Measurements from ENCODE around the gene GRIN2C. TPM values are rescaled to one million over a fixed set of nuclear protein-coding genes. Genes with fewer than 3 reads are reported as not detected.
"Not testable (repeated sequence)": the region's sequence is repeated elsewhere in the genome, so short reads cannot be mapped to it uniquely, and the experiment has no call there.

The GRIN2C gene
- total RNA-seq, 2 donors from 2014 or later = 0.65 to 1.2 TPM

DNA sequence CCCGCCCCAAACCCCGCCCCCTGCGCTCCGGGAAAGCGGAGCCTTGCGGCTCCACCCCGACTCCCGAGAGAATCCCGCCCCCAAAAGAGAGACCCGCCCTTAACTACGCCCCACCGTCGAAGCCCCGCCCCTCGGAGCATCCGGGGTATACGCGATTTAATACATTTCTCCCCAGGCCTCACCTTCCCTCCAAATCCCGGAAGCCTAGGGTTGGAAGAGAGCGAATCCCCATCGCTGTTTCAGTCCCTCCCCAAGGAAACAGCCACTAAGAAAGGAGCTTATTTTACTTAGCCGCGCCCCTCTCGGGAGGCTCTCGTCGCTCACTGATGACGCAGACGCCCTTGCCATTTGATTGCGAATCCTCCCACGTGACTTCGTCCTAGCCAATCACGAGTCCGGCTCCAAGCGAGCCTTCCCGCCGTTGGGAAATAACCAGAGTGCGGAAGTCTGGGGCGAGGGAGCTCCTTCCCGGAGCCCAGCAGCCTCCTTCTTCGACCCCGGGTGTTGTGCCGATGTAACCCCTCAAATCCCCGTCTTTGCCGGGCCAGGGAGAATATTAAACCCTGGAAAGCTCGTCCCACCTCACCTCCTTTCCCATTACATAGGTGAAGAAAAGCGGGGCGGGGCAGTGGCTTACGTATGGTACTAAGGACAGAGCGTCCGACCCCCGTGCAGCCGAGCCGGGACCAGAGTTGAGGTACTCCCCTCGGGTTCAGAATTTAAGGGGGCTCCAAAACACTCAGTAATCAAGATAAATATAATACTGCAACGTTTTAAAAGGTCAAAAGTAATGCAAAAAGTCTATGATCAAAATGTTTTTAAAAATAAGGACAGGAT, 13.6 kb upstream of the GRIN2C start:
- peak overlapping the region; percentile 91 for H3K4me3 Mint-ChIP-seq
- peak; percentile 95 for ATAC-seq (replicated peaks)
- H3K27me3 Mint-ChIP-seq = no peaks in the 10 kb centered on the region
- H3K9me3 Mint-ChIP-seq = no peaks in the 10 kb centered on the region
- peak overlapping the region; percentile 88 for H3K27ac Mint-ChIP-seq
- peaks cover 16% of the 10 kb centered on the region for H3K4me1 Mint-ChIP-seq
- peaks cover 26% of the 10 kb centered on the region for H3K36me3 Mint-ChIP-seq (ENCODE audit: low read depth)

DNA sequence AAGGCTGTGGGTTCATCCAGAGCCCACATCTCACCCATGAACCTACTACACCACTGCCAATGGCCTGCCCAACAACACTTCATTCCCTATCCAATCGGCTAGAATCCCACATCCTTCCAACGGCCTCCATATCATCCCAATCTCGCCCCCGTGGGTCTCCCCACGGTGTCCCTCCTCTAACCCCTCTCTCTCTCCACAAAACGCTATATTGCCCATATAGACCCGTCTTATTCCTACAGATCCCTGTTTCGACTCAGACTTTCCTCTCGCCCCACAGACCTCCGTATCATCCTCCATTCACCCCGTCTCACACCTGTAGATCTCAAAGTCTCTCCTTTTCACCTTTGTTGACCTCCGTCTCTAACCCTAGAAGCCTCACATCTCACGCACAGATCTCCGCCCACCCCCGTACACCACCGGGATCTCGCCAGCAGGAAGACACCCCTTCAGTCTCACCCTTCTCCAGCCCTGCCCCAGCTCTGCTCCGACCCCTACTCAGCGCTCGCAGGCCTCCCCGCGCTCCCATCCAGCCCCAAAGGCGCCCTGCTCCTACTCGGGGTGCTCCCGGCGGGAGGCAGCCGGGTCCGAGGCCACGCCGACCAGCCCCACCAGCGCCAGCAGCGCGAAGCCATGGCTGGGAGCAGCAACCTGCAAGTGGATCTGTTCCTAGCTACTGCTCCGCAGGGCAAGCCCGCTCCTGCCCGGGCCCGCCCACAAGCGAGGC, 12.8 kb upstream of the GRIN2C start, which contains the start of gene FDXR:
Gene FDXR (minus strand): TSS at position 682 of the 724 bp plus-strand sequence. CDS start 50 bp downstream, at position 632.
- peaks cover 26% of the 10 kb centered on the region for H3K36me3 Mint-ChIP-seq (ENCODE audit: low read depth)
- no peaks in the 10 kb centered on the region for H3K9me3 Mint-ChIP-seq
- H3K27me3 Mint-ChIP-seq = no peaks in the 10 kb centered on the region
- peak within 1 kb of the TSS; percentile 88 for H3K27ac Mint-ChIP-seq
- ATAC-seq (replicated peaks) = peak; percentile 30
- peaks cover 16% of the 10 kb centered on the region for H3K4me1 Mint-ChIP-seq
- peak within 1 kb of the TSS; percentile 91 for H3K4me3 Mint-ChIP-seq

DNA sequence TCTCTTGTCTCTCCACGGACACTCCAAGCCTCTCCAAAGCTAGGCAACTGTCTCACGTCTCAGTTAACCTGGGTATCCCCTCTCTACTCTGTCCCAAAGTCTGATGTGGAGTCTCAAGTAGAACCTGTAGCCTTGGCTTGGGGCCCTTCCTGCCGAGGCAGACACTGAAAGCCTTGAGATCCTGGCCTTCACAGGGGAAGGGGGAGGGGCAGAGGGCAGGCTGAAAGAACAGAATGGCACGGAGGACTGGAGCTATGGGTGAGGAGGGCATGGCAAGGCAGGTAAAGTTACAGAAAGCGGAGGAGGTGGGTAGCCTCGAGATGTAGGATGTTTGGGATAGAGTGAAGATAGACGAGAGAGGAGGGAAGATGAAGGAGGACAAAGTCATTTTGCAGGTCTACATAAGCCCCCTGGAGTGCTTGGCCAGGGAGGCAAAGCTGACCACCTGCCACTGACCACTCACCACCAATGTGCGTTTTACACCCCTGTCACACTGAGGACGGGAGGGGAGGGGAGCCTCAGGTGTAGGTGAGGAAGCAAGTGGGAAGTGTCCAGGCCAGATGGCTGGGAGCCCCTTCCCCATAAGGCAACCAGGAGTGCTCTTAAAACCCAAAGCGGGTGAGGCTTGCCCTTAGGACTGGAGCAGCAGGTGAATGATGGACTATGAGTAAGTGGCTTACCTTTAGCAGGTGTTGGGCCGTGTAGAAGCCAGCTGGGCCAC, 11.8 kb upstream of the GRIN2C start:
- Mint-ChIP-seq H3K9me3 (no peaks in the 10 kb centered on the region), H3K36me3 (ENCODE audit: low read depth) (peaks cover 26% of the 10 kb centered on the region), H3K4me3 (peak overlapping the region; percentile 91), H3K27ac (peak overlapping the region; percentile 43), H3K27me3 (no peaks in the 10 kb centered on the region), H3K4me1 (peaks cover 16% of the 10 kb centered on the region)
- ATAC-seq (replicated peaks) = no peak

DNA sequence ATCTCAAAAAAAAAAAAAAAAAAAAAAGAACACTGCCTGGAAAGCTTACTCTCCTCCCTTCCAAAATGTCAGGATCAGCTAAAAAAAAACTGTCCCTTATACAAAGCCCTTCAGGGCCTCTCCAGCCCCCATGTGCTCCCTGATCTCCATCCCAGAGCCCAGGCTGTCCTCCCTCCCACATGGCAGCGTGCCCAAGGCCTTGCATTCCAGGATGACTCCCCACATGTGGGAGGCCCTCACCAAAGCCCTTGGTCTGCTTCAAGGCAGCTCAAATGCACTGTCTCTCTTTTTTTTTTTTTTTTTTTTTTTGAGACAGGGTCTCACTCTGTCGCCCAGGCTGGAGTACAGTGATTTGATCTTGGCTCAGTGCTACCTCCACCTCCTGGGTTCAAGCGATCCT, 10.8 kb upstream of the GRIN2C start:
- H3K9me3 Mint-ChIP-seq = no peaks in the 10 kb centered on the region
- no peak overlapping the region for H3K4me3 Mint-ChIP-seq
- no peaks in the 10 kb centered on the region for H3K27me3 Mint-ChIP-seq
- H3K27ac Mint-ChIP-seq = no peak overlapping the region
- H3K36me3 Mint-ChIP-seq (ENCODE audit: low read depth) = peaks cover 26% of the 10 kb centered on the region
- ATAC-seq (replicated peaks) = no peak
- H3K4me1 Mint-ChIP-seq = peaks cover 16% of the 10 kb centered on the region

DNA sequence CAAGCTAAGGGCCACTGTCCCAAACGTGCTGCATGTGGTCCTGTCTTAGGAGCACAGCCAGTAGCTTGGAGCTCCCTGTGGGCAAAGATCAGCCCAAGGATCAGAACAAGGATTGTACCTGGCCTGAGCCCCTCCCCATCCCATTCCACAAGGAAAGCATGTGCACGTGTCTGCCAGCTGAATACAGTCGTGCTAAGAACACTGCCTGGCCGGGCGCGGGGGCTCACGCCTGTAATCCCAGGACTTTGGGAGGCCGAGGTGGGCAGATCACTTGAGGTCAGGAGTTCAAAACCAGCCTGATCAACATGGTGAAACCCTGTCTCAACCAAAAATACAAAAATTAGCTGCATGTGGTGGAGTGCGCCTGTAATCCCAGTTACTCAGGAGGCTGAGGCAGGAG, 10.3 kb upstream of the GRIN2C start:
- not testable (repeated sequence) for H3K9me3 Mint-ChIP-seq; H3K27me3 Mint-ChIP-seq; ATAC-seq (replicated peaks); H3K4me3 Mint-ChIP-seq; H3K27ac Mint-ChIP-seq
- H3K36me3 Mint-ChIP-seq (ENCODE audit: low read depth) = peaks cover 30% of the 10 kb centered on the region
- peaks cover 18% of the 10 kb centered on the region for H3K4me1 Mint-ChIP-seq

DNA sequence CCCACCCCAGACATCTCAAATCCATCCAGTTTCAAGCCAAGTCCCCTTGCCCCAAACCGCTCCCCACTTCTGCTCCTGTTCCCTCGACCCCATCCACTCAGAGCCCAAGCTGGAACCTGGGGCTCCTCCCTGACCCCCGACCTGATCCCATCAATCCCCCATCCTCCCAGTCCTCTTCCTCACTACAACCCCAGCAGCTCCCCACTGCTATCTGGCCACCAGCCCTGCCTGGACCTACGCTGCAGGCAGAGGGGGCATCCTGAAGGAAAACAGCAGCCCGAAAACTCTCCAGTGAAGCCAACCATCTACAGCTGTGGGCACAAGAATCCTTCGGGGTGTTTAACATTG, 9.2 kb upstream of the GRIN2C start:
- no peaks in the 10 kb centered on the region for H3K27me3 Mint-ChIP-seq
- ATAC-seq (replicated peaks) = no peak
- no peak overlapping the region for H3K4me3 Mint-ChIP-seq
- no peaks in the 10 kb centered on the region for H3K9me3 Mint-ChIP-seq
- H3K27ac Mint-ChIP-seq = no peak overlapping the region
- H3K36me3 Mint-ChIP-seq (ENCODE audit: low read depth) = peaks cover 35% of the 10 kb centered on the region
- H3K4me1 Mint-ChIP-seq = peaks cover 22% of the 10 kb centered on the region

DNA sequence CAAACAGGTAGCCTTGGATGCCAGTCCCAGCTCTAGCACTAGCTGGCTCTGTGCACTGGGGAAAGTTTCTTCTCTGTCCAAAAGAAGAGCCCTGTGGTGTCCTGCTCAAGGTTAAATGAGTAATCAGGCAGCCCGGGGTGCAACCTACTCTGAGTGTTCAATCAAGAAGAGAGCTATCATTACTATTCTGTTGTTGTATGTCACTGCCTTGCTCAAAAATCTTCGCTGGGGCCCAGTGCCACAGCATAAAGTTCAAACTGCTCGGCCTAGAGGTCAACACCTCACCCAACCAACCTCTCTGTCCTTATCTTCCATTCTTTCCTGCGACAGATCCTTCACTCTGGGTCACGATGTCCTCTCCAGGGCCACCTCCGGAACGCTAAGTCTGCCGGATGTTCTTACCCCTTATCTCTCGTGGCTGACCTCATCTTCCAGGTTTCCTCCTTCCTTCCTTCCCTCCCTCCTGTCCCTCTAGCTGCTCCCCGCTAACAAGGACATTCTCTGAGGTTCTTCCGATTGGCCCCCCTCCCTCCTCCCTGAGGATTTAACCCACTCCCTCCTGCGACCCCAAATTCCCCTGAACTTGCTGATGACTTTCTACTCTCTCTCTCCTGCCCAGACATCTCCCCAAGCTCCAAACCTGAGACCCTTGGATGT, 8.7 kb upstream of the GRIN2C start:
- H3K27me3 Mint-ChIP-seq = no peaks in the 10 kb centered on the region
- no peak overlapping the region for H3K27ac Mint-ChIP-seq
- H3K9me3 Mint-ChIP-seq = no peaks in the 10 kb centered on the region
- no peak for ATAC-seq (replicated peaks)
- peaks cover 22% of the 10 kb centered on the region for H3K4me1 Mint-ChIP-seq
- no peak overlapping the region for H3K4me3 Mint-ChIP-seq
- H3K36me3 Mint-ChIP-seq (ENCODE audit: low read depth) = peaks cover 38% of the 10 kb centered on the region

DNA sequence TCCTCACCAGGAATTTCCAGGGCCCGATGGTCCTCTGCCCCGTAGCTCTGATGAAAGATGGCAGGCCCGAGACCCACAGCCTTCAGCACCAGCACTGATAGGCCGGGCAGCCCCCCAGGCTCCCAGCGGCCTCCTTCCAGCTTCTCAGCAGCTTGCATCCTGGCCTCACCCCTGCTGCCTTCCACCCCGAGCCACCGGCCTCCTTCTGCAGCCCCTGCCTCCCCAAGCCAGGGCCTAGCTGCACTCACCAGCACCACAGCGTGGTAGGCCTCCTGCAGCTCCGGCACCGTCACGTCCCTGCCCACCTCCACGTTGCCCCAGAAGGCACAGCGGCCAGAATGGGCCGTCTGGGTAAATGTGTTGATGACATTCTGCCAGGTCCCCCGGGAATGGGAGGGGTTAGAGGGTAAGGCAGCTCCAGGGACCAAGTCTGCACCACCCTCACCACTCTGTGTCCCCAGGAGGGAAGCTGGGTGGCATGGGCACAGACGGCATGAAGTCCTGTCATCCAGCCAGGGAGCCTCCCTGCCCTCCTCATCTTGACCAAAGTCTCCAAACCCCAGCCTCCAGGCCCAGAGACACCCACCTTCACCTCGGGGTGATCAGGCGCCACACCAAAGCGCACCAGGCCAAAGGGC, 6.6 kb upstream of the GRIN2C start:
- H3K27me3 Mint-ChIP-seq = no peaks in the 10 kb centered on the region
- peaks cover 9% of the 10 kb centered on the region for H3K4me1 Mint-ChIP-seq
- H3K9me3 Mint-ChIP-seq = no peaks in the 10 kb centered on the region
- H3K36me3 Mint-ChIP-seq (ENCODE audit: low read depth) = peaks cover 26% of the 10 kb centered on the region
- H3K27ac Mint-ChIP-seq = no peak overlapping the region
- no peak overlapping the region for H3K4me3 Mint-ChIP-seq
- no peak for ATAC-seq (replicated peaks)

DNA sequence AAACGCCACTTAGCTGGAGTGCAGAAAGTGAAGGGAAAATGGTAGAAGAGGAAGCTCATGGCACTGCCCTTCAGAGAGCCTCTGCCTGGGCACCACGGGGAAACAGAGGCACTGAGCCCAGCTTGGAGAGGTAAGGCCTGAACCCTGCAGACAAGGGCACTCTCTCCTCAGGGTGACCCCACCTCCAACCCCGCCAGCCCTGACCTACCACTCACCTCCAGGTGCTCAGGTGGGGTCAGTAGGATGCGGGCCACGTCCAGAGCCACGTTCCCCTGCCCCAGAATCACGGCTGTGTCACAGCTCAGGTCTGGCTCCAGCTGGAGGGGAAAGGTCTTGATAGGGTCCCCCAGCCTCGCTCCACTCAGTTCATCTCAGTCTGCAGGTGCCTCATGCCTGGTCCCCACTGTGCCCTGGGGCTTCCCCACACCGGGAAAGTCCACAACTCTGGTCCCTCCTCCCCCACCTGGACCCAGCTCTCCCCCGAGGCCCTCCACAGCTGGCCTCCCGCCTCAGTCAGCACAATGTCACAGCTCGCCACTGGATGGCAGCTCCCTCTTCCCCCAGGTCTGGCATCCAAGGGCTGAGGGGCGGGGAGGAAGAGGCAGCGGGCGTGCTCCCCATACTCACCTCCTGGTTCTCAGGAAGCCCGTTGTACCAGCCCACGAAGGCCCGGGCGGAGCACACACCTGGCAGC, 6.0 kb upstream of the GRIN2C start:
- no peak overlapping the region for H3K4me3 Mint-ChIP-seq
- H3K4me1 Mint-ChIP-seq = peaks cover 5% of the 10 kb centered on the region
- no peaks in the 10 kb centered on the region for H3K27me3 Mint-ChIP-seq
- H3K36me3 Mint-ChIP-seq (ENCODE audit: low read depth) = peaks cover 22% of the 10 kb centered on the region
- H3K27ac Mint-ChIP-seq = no peak overlapping the region
- no peaks in the 10 kb centered on the region for H3K9me3 Mint-ChIP-seq
- no peak for ATAC-seq (replicated peaks)

DNA sequence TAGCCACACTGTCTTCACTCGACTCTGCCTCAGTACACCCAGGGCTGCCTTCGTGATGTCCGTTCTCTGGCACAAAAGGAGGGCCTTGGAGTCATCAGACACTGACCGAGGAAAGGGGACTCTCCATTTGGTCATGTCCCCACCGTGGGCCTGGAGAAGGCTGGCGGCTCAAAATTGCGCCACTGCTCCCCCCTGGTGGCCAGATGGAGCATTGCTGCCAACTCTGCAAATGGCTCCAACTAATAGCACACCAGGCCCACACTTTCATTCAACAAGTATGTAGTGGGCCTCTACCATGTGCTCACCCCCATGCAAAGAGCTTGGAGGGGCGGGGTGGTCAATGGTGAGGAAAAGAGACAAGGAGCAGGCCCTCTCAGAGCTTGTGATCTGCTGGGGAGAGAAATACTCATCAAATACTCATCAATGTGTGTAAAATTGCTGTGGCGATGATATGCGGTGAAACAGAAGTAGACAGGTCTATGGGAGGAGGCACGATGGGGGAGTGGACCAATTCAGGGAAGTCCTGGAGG, 5.2 kb upstream of the GRIN2C start:
- ATAC-seq (replicated peaks) = peak; percentile 66
- Mint-ChIP-seq H3K4me3 (no peak overlapping the region), H3K36me3 (ENCODE audit: low read depth) (peaks cover 21% of the 10 kb centered on the region), H3K9me3 (no peaks in the 10 kb centered on the region), H3K27me3 (peaks cover 3% of the 10 kb centered on the region), H3K4me1 (peaks cover 5% of the 10 kb centered on the region), H3K27ac (no peak overlapping the region)

DNA sequence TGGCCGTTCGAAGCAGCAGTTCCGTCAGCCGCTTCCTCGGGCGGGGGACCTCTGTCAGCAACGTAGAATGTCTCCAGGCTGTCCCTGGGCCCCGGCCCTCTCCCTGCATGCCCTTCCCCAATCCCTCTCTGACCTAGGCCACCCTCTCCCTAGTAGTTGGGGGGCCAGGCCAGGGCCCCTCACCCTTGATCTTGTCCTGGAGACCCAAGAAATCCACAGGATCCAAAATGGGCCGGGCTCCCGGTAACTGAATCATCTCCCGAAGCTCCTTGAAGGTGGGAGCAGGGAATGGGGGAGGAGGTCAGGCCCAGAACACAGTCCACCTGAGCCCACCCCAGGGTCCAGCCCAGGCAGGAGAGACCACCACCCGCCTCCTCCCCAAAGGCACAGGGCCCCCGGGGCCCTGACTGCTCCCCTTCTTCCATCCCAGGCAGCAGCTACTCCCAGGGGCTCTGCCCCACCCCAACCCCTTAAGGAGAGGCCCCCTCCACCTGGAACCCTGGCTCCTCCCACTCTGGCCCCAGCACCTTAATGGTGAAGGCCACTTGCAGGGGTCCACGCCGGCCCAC, 4.7 kb upstream of the GRIN2C start:
- Mint-ChIP-seq H3K4me1 (peaks cover 5% of the 10 kb centered on the region), H3K27ac (no peak overlapping the region), H3K27me3 (peaks cover 3% of the 10 kb centered on the region), H3K9me3 (no peaks in the 10 kb centered on the region), H3K36me3 (ENCODE audit: low read depth) (peaks cover 16% of the 10 kb centered on the region), H3K4me3 (no peak overlapping the region)
- ATAC-seq (replicated peaks) = no peak

DNA sequence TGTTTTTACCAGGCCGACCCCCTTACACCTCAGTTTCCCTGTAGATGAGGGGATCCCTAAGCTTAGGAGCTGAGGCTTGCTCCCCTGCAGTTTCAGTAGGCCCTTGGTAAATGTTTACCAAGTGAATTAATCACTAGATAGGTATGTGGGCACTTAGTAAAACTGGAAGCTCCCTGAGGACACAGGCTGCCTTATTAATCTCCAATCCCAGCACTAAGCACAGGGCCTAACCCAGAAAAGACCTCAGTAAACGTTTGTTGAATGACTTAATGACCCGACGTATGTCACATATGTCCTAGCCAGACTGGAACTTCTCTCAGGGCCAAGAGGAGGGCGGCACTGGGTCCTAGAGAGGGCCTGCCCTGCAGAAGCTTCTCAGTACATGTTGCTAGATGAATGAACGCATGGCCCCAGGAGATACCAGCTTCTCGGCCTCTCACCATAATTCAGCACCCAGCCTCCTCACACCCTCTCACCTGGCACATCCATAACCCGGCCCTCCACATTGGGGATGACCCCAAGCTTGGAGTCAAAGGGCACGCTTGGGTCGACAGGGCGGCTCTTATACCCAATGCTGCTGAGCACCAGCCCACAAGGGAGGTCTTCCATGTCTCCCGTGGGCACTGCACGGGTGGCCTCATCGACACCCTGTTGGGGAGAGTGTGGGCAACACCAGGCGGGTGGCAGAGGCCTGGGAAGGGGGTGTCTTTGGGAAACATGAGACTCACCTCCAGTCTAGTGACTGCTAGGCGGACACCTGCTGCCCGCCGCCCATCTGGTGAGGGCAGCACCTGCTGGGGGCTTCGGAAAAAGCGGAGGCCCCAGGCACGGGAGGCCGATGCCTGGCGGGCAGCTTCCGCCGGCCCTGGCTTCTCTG, 4.0 kb upstream of the GRIN2C start:
- no peak for ATAC-seq (replicated peaks)
- no peaks in the 10 kb centered on the region for H3K9me3 Mint-ChIP-seq
- H3K4me3 Mint-ChIP-seq = no peak overlapping the region
- no peak overlapping the region for H3K27ac Mint-ChIP-seq
- H3K27me3 Mint-ChIP-seq = peaks cover 9% of the 10 kb centered on the region
- peaks cover 21% of the 10 kb centered on the region for H3K36me3 Mint-ChIP-seq (ENCODE audit: low read depth)
- peaks cover 5% of the 10 kb centered on the region for H3K4me1 Mint-ChIP-seq

All from activated T-helper 17 cell treated with anti-CD3 and anti-CD28 coated beads, Interleukin-2, amount 50 U/mL, for 72 hours (primary cell).